ENCODE measurements around the gene TTPAL. TPM values are rescaled to one million over a fixed set of nuclear protein-coding genes. Genes with fewer than 3 reads are reported as not detected.
A peak's percentile ranks its signal among the peaks of the same experiment; 100 is the strongest.

Gene TTPAL
- total and polyA plus RNA-seq, 3 donors from 2014 or later = 9.8 to 13.1 (median 12.0) TPM

GRCh38 chr20:44459271-44459670, 16.4 kb upstream of the TTPAL start:
- Histone ChIP-seq H3K4me3 (no peak overlapping the region), H3K4me1 (no peaks in the 10 kb centered on the region), H3K27ac (no peak overlapping the region), H3K9me3 (no peaks in the 10 kb centered on the region), H3K27me3 (no peaks in the 10 kb centered on the region), H3K36me3 (ENCODE audit: low read depth, missing control alignments) (no peaks in the 10 kb centered on the region)
- no peak for DNase-seq
- 90 to 100% methylated on average over 2 of the region's 2 CpGs for WGBS, 2 donors
- no peak for TF ChIP-seq POLR2A (IDR thresholded peaks at IDR 0.05)
- no peak for TF ChIP-seq CTCF (IDR thresholded peaks at IDR 0.05)
- intact Hi-C loops (cut with DNase I; ENCODE audit: low total_unique reads) = no loop called here

GRCh38 chr20:44460795-44461141, 14.9 kb upstream of the TTPAL start:
- TF ChIP-seq CTCF (IDR thresholded peaks at IDR 0.05) (peak; percentile 17 to 40 (median 34)), POLR2A (IDR thresholded peaks at IDR 0.05) (no peak)
- 16 to 27% methylated on average over 3 of the region's 3 CpGs for WGBS, 2 donors
- peak; percentile 51 for DNase-seq
- intact Hi-C loops (cut with DNase I; ENCODE audit: low total_unique reads) = loop anchor here (5.0 kb wide), 1 partner anchor 73 kb away; no protein-coding TSS in a partner anchor
- H3K36me3 ChIP-seq (ENCODE audit: low read depth, missing control alignments) = no peaks in the 10 kb centered on the region
- H3K9me3 ChIP-seq = no peaks in the 10 kb centered on the region
- H3K27ac ChIP-seq = peak overlapping the region; percentile 36 to 48
- H3K4me1 ChIP-seq = no peaks in the 10 kb centered on the region
- no peaks in the 10 kb centered on the region for H3K27me3 ChIP-seq
- no peak overlapping the region for H3K4me3 ChIP-seq

GRCh38 chr20:44461142-44461802, 14.4 kb upstream of the TTPAL start:
- H3K9me3 ChIP-seq = no peaks in the 10 kb centered on the region
- no peaks in the 10 kb centered on the region for H3K27me3 ChIP-seq
- no peak for DNase-seq
- 51 to 66% methylated on average over 6 of the region's 6 CpGs for WGBS, 2 donors
- peaks cover 4% of the 10 kb centered on the region for H3K4me1 ChIP-seq
- intact Hi-C loops (cut with DNase I; ENCODE audit: low total_unique reads) = loop anchor here (5.0 kb wide), 1 partner anchor 74 kb away; no protein-coding TSS in a partner anchor
- H3K4me3 ChIP-seq = no peak overlapping the region
- no peak for TF ChIP-seq CTCF (IDR thresholded peaks at IDR 0.05)
- TF ChIP-seq POLR2A (IDR thresholded peaks at IDR 0.05) = no peak
- H3K27ac ChIP-seq = peak overlapping the region; percentile 36 to 48
- H3K36me3 ChIP-seq (ENCODE audit: low read depth, missing control alignments) = no peaks in the 10 kb centered on the region

- TF ChIP-seq CTCF (IDR thresholded peaks at IDR 0.05) (no peak), POLR2A (IDR thresholded peaks at IDR 0.05) (no peak)
- intact Hi-C loops (cut with DNase I; ENCODE audit: low total_unique reads) = loop anchor here (5.0 kb wide), 1 partner anchor 74 kb away; no protein-coding TSS in a partner anchor
- Histone ChIP-seq H3K27ac (peak overlapping the region in 1 of 2 donors; percentile 48), H3K27me3 (no peaks in the 10 kb centered on the region), H3K36me3 (ENCODE audit: low read depth, missing control alignments) (no peaks in the 10 kb centered on the region), H3K4me1 (peaks cover 10% of the 10 kb centered on the region), H3K9me3 (no peaks in the 10 kb centered on the region), H3K4me3 (no peak overlapping the region)
- no peak for DNase-seq
- WGBS, 2 donors = 66 to 68% methylated on average over 5 of the region's 5 CpGs
These were observed 13.9 kb upstream of the TTPAL start for GRCh38 chr20:44461803-44462174.

- Histone ChIP-seq H3K27ac (no peak overlapping the region), H3K36me3 (ENCODE audit: low read depth, missing control alignments) (no peaks in the 10 kb centered on the region), H3K27me3 (no peaks in the 10 kb centered on the region), H3K9me3 (no peaks in the 10 kb centered on the region), H3K4me3 (no peak overlapping the region), H3K4me1 (peaks cover 22% of the 10 kb centered on the region)
- intact Hi-C loops (cut with DNase I; ENCODE audit: low total_unique reads) = loop anchor here (5.0 kb wide), 1 partner anchor 76 kb away; no protein-coding TSS in a partner anchor
- no peak for TF ChIP-seq POLR2A (IDR thresholded peaks at IDR 0.05)
- no peak for TF ChIP-seq CTCF (IDR thresholded peaks at IDR 0.05)
- DNase-seq = no peak
- 80 to 86% methylated on average over 5 of the region's 5 CpGs for WGBS, 2 donors
These were observed 12.2 kb upstream of the TTPAL start for GRCh38 chr20:44463466-44463865.

Measured in testis (tissue), 3 donors.